Fibroblast of villous mesenchyme (primary cell): ENCODE measurements around the gene FERMT3. TPM values are rescaled to one million over a fixed set of nuclear protein-coding genes. Genes with fewer than 3 reads are reported as not detected.

Experiments used
- DNase-seq: peaks from one replicate; pipeline ENCODE4 v3.0.0-alpha.2; 2010; ENCODE audit warnings: low read depth
- H3K4me3 ChIP-seq: 2 replicates; pipeline ENCODE4 v1.5.1; 2011; ENCODE audit warnings: low read depth, mild to moderate bottlenecking, low read length
- CTCF ChIP-seq: IDR thresholded peaks from 2 replicates; pipeline ENCODE4 v1.5.1; 2012; ENCODE audit warnings: low read depth, mild to moderate bottlenecking, low read length; ENCODE audit not compliant: insufficient read depth
- total RNA-seq: library from RNA; depleted of rRNA; stranded (reverse); fragments of >200 nt; gene quantifications from 2 replicates; pipeline ENCODE4 v1.2.3, GENCODE V29; 2012

The FERMT3 gene
- total RNA-seq, 1 donor: 4.3 TPM

DNA sequence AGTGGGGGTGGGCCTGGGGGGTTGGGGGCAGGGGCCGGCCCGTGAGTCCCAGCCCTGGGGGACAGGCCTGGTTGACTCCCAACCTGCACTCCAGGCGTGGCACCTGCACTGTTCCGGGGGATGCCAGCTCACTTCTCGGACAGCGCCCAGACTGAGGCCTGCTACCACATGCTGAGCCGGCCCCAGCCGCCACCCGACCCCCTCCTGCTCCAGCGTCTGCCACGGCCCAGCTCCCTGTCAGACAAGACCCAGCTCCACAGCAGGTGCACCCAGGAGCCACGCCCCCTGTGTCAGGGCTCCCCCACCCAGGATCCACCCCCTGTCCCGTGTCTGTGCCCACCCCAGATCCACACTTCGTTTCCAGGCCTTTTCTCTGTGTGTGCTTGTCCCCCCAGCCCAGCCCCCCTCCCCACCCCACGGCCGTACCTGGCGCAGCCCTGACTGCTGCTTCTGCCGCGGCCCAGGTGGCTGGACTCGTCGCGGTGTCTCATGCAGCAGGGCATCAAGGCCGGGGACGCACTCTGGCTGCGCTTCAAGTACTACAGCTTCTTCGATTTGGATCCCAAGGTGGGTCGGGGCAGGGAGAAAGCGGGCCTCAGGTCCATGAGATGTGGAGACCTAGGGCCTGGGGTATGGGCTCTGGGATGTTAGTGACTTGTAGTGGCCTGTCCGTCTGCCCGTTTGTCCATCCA is 4.8 kb downstream of the FERMT3 start:
- DNase-seq: no peak
- no peak overlapping the region for H3K4me3 ChIP-seq
- no peak for TF ChIP-seq CTCF

DNA sequence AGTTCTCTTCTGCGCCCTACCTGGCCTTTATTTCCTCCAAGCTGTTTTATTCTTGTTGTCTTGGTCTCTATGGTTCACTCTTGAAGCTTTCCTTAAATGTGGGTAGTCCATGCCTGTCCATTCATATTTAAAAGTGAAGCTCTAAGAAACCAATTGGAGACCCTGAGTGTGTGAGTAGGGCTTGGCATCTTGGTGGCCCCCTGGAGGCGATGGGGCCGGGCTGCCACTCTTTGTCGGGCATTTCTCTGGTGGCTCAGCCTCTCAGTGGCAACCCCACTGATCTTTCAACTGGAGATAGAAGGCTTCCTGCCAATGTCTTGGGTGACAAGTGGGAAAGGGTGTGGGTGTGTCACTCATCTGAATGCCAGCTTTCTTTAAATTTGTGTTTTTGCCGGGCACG is 10.4 kb downstream of the FERMT3 start:
- H3K4me3 ChIP-seq: no peak overlapping the region
- DNase-seq: no peak

DNA sequence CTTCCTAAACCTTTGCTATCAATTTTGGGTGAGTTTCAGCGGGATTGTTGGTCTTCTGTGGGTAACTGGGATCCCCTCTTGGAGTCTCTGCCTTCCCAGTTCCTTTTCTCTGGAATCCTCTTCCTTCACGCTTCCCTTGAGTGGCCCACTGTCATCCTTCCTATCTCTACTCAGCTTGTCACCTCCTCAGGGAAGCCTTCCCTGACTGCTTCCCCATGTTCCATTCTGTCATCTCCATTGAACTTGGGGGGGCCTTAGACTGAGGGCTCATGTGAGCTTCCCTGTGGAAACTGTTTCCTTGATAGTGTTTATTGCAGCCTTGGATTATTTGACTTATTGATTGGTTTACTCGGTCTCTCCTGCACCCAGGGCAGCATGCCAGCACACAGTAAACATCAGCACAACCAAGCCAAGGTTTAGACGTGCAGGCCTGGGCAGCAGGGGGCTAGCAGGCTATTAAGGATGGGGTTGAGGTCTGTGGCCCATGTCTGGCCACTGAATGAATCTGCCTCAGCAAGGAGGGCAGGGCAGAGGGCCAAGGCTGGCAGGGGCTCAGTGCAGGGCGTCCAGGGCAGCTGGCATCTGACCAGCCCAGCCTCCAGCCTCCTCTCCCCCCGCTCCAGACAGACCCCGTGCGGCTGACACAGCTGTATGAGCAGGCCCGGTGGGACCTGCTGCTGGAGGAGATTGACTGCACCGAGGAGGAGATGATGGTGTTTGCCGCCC is 12.3 kb downstream of the FERMT3 start:
- no peak for TF ChIP-seq CTCF
- no peak for DNase-seq
- no peak overlapping the region for H3K4me3 ChIP-seq

More for the DNA sequence above, 10.4 kb downstream of the FERMT3 start:
- no peak for TF ChIP-seq CTCF

GRCh38 chr11:64219354-64219684 is 12.8 kb downstream of the FERMT3 start:
- no peak overlapping the region for H3K4me3 ChIP-seq
- DNase-seq: no peak
- TF ChIP-seq CTCF: no peak

DNA sequence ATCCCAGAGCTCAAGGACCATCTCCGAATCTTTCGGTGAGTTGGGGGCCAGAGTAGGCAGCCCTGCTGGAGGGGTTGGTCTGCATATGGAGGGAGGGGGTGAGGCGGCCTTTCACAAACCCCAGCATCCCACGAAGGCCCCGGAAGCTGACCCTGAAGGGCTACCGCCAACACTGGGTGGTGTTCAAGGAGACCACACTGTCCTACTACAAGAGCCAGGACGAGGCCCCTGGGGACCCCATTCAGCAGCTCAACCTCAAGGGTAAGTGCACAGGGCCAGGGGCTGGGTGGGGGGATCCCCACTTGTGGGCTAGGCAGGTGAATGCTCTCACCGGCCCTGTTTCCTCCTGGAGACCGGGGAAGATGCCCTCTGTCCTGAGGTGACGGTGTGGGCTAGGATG is 13.2 kb downstream of the FERMT3 start:
- no peak for DNase-seq
- H3K4me3 ChIP-seq: no peak overlapping the region
- no peak for TF ChIP-seq CTCF

DNA sequence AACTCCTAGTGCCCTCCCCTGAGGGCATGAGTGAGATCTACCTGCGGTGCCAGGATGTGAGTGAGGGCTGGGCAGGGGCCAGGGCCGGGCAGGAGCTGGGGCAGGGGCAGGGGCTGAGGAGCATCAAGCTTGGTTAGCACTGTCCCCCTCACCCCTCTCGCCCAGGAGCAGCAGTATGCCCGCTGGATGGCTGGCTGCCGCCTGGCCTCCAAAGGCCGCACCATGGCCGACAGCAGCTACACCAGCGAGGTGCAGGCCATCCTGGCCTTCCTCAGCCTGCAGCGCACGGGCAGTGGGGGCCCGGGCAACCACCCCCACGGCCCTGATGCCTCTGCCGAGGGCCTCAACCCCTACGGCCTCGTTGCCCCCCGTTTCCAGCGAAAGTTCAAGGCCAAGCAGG is 13.8 kb downstream of the FERMT3 start:
- DNase-seq: no peak
- TF ChIP-seq CTCF: no peak
- no peak overlapping the region for H3K4me3 ChIP-seq
